ENCODE results near the gene PPP6R2.

DNA sequence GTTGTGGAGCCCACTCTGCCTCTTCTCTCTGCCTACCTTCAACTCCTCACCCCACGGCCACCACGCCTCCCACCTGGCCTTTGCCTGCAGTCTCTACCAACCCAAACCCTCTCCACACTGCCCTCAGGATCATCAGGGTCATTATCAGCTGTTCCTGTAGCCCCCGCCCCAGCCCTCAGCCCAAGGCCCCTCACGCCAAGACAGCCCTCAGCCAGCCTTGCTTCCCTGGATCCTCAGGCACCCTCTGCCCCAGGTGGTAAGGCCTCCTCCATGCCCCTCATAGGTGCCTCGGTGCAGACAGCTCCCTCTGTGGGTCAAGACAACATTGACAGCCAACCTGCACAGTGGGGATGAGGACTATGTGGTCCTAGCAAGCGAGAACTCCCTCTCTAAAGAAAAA is 130.0 kb downstream of the PPP6R2 start:
- TF ChIP-seq ZNF530 (tag by site-specific recombination; IDR thresholded peaks at IDR 0.05; ENCODE audit: low read depth), result no peak
- TF ChIP-seq KLF16 (tag by site-specific recombination; IDR thresholded peaks at IDR 0.05), result no peak
- TF ChIP-seq, protein P1, sequence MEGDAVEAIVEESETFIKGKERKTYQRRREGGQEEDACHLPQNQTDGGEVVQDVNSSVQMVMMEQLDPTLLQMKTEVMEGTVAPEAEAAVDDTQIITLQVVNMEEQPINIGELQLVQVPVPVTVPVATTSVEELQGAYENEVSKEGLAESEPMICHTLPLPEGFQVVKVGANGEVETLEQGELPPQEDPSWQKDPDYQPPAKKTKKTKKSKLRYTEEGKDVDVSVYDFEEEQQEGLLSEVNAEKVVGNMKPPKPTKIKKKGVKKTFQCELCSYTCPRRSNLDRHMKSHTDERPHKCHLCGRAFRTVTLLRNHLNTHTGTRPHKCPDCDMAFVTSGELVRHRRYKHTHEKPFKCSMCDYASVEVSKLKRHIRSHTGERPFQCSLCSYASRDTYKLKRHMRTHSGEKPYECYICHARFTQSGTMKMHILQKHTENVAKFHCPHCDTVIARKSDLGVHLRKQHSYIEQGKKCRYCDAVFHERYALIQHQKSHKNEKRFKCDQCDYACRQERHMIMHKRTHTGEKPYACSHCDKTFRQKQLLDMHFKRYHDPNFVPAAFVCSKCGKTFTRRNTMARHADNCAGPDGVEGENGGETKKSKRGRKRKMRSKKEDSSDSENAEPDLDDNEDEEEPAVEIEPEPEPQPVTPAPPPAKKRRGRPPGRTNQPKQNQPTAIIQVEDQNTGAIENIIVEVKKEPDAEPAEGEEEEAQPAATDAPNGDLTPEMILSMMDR (tag by site-specific recombination; IDR thresholded peaks at IDR 0.05), result peak; percentile 73
- no peak for TF ChIP-seq KLF1 (tag by site-specific recombination; IDR thresholded peaks at IDR 0.05)
- TF ChIP-seq, protein P2, sequence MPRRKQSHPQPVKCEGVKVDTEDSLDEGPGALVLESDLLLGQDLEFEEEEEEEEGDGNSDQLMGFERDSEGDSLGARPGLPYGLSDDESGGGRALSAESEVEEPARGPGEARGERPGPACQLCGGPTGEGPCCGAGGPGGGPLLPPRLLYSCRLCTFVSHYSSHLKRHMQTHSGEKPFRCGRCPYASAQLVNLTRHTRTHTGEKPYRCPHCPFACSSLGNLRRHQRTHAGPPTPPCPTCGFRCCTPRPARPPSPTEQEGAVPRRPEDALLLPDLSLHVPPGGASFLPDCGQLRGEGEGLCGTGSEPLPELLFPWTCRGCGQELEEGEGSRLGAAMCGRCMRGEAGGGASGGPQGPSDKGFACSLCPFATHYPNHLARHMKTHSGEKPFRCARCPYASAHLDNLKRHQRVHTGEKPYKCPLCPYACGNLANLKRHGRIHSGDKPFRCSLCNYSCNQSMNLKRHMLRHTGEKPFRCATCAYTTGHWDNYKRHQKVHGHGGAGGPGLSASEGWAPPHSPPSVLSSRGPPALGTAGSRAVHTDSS (tag by site-specific recombination; IDR thresholded peaks at IDR 0.05), result no peak
- TF ChIP-seq ZSCAN16 (tag by site-specific recombination; IDR thresholded peaks at IDR 0.05), result no peak
- TF ChIP-seq, protein P3, sequence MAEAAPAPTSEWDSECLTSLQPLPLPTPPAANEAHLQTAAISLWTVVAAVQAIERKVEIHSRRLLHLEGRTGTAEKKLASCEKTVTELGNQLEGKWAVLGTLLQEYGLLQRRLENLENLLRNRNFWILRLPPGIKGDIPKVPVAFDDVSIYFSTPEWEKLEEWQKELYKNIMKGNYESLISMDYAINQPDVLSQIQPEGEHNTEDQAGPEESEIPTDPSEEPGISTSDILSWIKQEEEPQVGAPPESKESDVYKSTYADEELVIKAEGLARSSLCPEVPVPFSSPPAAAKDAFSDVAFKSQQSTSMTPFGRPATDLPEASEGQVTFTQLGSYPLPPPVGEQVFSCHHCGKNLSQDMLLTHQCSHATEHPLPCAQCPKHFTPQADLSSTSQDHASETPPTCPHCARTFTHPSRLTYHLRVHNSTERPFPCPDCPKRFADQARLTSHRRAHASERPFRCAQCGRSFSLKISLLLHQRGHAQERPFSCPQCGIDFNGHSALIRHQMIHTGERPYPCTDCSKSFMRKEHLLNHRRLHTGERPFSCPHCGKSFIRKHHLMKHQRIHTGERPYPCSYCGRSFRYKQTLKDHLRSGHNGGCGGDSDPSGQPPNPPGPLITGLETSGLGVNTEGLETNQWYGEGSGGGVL (tag by site-specific recombination; IDR thresholded peaks at IDR 0.05), result no peak
- no peak for TF ChIP-seq ZNF138 (tag by site-specific recombination; IDR thresholded peaks at IDR 0.05; ENCODE audit: borderline replicate concordance)
